Activated T-helper 1 cell treated with Interleukin-2 at 50 U/mL for 16 hours (primary cell): Measurements from ENCODE around the gene CCDC102A.
"Not testable (repeated sequence)": the region's sequence is repeated elsewhere in the genome, so short reads cannot be mapped to it uniquely, and the experiment has no call there.

Experiments used
- DNase-seq: peaks from one replicate; pipeline ENCODE4 v3.0.0-alpha.2; 2020; ENCODE audit warnings: low read depth

Gene CCDC102A

GRCh38 chr16:57502048-57502775 lies 34.2 kb downstream of the CCDC102A start:
- DNase-seq: no peak

GRCh38 chr16:57501492-57501891 lies 34.9 kb downstream of the CCDC102A start:
- no peak for DNase-seq

GRCh38 chr16:57500578-57501111 lies 35.7 kb downstream of the CCDC102A start:
- no peak for DNase-seq

DNA sequence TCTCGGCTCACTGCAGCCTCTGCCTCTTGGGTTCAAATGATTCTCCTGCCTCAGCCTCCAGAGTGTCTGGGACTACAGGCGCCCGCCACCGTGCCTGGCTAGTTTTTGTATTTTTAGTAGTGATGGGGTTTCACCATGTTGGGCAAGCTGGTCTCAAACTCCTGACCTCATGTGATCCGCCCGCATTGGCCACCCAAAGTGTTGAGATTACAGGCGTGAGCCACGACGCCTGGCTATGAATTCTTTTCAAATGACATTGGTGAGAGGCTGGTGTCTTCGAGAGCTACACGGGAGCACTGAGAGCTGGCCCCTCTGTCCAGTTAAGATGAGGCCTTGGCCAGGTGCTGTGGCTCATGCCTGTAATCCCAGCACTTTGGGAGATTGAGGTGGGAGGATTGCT lies 36.4 kb downstream of the CCDC102A start:
- DNase-seq: not testable (repeated sequence)

GRCh38 chr16:57498031-57498430 lies 38.3 kb downstream of the CCDC102A start:
- DNase-seq: no peak

- no peak for DNase-seq
Observed at GRCh38 chr16:57497121-57497520, 39.2 kb downstream of the CCDC102A start.

GRCh38 chr16:57493767-57494166 lies 42.6 kb downstream of the CCDC102A start:
- no peak for DNase-seq

DNA sequence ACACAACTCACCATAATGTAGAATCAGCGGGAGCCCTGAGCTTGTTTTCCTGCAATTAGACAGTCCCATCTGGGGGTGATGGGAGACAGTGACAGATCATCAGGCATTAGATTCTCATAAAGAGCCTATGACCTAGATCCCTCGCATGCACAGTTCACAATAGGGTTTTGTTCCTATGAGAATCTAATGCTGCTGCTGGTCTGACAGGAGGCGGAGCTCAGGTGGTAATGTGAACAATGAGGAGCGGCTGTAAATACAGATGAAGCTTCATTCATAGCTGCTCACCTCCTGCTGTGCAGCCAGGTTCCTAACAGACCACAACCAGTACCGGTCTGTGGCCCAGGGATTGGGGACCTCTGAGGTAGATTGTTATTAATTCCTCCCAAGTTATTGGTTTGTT lies 47.1 kb downstream of the CCDC102A start:
- DNase-seq: no peak

DNA sequence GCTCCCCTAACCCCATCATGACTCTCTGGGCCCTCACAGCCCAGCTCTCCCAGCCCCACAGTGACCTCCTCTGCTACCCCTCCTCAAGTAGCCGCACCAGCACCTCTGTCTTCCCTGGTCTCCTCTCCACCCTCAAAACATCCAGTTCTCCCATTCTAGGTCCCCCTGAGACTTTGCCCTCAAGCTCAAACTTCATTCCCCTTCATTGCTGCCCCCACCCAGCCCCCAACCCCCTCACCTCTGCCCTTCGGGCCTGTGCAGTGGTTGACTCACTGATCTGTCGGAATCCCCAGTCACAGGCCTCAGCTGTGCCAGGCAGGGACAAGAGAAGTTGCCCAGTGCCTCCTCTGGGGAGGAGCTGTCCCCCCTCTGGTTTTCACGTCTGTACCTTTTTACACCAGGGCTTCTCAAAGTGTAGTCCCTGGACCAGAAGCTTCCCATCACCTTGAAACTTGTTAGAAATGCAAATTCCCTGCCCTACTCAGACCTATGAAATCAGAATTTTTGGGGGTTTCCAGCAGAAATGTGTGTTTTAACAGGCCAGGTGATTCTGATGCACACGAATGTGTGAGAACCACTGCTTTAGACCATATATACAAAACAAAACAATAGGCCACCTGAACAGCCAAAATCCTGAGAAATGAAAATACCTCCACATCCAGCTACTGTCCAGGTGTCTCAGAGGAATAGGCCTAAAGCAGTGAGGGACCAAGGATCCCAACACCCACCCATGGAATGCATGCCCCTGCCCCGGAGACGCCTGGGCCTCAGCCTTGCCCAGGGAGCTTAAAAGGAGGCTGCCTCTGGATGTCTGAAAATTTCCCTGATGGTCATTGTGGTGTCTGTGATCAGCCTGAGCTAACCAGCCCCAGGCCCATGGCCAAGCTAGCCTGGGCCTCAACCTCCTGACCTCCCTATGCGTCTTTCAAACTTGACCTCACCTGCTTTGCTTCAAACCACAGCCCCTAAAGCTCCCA lies 49.2 kb downstream of the CCDC102A start:
- DNase-seq: no peak

- peak; percentile 68 for DNase-seq
Observed at GRCh38 chr16:57485916-57486857, 50.2 kb downstream of the CCDC102A start, which contains the start of gene DOK4. Gene DOK4, minus strand, starts transcription at chr16:57486493. Its CDS starts 6,986 bp downstream, at chr16:57479507.

DNA sequence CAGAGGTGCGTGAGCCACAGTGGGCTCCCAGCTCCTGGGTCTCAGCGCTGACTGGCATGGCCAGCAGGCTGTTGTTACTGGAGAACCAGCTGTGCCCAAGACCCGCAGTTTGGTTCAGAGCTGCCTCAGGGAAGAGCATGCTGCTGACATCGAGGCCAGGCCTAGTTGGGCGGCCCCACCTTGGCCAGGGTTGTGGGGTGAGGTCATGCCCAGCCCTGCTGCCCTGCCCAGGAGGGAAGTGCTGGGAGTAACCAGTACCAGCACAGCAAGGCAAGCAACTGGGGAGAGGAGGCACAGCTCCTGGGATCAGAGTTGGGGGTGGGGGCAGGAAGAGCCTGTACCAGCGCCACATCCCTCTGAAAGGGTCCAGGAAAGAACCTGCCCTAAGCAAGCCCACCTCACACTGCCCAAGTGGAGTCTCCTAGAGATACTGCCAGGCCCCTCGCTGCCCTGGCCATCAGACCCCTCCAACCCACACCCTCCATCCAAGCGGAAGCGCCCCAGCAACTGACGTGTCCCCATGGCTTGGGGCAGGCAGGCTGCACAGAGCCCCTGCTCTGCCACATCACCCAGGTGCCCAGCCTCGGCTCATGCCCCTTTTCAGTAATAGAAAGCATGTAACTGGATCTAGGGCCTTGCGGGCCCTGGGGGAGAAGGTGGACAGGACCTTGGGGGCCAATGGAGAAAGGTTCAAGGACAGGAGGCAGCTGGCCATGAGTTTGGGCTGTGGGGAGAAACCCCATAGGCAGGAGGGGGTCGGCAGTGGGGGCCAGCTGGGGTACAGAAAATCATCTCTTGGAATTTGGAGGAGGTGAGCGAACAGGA lies 51.1 kb downstream of the CCDC102A start:
- DNase-seq: no peak

GRCh38 chr16:57484515-57485005 lies 51.8 kb downstream of the CCDC102A start:
- no peak for DNase-seq

- DNase-seq: no peak
Observed at GRCh38 chr16:57483725-57484514, 52.5 kb downstream of the CCDC102A start.

- DNase-seq: no peak
Observed at GRCh38 chr16:57482845-57483545, 53.4 kb downstream of the CCDC102A start.

- no peak for DNase-seq
Observed at GRCh38 chr16:57481421-57481820, 55.0 kb downstream of the CCDC102A start.

DNA sequence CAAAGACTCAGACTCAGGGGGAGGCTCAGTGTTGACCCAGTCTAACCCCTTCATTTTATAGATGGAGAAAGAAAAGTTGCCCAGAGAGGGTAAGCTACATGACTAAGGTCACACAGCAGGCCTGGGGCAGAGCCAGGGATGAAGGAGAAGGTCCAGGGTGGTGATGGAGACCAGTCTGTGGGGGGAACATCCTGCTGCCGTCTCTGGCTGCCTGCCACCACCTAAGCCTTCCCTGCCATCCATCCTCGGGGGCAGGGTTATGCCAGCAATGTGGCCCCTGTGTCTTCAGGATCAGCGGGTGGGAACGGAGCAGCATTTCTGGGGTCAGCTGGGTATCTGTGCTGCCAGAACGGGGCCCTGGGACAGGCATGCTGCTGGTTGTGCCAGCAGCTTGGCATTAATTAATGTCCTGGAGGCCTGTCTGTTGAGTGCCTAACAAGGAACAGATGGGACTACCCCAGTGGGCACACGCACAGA lies 55.6 kb downstream of the CCDC102A start:
- no peak for DNase-seq

GRCh38 chr16:57479976-57480753 lies 56.2 kb downstream of the CCDC102A start:
- no peak for DNase-seq
